T1000 (cell line): Measurements from ENCODE around the gene TOB1.

ENCODE experiments used
- DNase-seq: peaks from one replicate; lab custom pipeline; 2025; ENCODE audit warnings: mixed read lengths; lab: John Stamatoyannopoulos, UW

The TOB1 gene

GRCh38 chr17:50845240-50846147 is 20.7 kb downstream of the TOB1 start:
- peak; percentile 15 for DNase-seq

DNA sequence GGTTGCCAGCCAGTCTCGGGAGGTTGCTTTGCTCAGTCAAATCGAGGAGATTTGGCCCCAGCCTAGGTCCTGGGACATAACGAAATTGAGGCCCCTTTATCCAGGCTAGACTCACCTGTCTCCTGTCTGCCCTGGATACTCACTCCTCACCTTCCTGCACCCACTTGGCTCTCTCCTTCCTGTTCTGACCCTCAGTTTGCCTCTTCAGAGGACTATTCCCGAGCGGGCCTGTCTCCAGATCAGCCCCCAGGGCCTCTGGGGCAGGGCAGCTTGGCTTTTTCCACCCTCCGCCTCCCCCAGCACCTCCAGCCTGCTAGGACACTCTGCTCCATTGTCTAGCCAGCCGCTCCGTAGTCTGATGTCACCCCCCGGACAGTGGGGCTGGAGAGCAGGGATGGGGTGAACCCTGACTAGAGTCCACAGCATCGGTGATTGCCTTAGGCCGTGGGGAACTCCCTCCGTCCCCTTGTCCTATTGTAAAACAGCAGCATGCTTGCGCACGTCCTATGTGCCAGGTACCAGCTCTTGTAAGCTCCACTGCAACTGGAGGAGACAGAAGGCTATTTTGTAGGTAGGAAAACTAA is 21.9 kb downstream of the TOB1 start:
- no peak for DNase-seq

DNA sequence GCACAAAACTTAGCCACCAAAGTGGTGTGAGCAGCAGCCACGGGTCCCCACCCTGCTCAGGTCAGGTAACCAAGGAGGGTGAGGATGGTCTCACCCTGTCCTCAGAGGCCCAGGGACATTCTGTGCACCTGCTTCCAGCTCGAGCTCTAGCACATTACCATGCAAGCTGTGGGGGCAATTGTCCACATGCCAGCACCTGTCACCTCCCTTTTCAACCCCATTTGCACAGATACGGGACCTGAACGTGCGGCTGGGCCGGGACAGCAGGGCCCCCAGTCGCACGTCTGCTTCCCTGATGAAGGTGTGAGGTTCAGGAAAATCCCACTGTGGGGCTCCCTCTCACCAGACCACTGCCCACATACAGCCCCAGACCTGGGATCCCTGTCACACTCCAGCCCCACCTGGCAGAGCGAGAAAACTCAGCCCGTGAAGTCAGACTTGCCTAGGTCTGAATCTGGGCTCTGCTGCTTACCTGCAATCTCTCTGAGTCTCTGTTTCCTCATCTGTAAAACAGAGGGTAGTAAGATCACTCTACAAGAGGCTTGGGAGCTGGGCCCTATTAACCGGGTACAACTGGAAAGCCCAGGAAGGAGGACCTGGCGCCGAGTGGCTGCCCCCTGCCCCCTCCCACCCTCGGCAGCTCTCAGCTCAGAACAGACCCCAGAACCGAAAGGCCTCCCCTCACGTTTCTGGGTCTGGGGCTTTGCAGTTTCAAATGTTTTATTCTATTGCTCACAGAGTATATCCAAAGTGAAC is 22.8 kb downstream of the TOB1 start:
- no peak for DNase-seq

GRCh38 chr17:50842506-50843149 is 23.5 kb downstream of the TOB1 start:
- DNase-seq = no peak

DNA sequence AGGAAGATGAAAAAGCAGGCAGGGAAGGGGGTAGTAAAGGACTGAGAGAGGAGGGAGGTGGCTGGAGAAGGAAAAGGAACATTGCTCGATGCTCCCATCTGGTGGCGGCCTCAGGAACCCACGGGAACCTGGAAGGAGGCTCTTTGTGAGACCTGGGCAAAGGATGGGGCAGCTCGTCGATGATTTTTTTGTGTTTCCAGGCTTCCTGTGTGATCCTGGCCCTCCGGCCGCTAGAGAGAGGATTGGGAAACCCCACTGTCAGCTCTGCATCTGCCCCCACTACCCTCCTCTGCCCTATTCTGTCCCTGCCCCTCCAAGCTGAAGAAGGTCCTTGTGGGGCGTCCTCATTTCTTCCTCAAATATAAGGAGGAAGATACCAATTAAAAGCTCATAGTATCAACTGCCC is 24.2 kb downstream of the TOB1 start:
- DNase-seq = peak; percentile 51

DNA sequence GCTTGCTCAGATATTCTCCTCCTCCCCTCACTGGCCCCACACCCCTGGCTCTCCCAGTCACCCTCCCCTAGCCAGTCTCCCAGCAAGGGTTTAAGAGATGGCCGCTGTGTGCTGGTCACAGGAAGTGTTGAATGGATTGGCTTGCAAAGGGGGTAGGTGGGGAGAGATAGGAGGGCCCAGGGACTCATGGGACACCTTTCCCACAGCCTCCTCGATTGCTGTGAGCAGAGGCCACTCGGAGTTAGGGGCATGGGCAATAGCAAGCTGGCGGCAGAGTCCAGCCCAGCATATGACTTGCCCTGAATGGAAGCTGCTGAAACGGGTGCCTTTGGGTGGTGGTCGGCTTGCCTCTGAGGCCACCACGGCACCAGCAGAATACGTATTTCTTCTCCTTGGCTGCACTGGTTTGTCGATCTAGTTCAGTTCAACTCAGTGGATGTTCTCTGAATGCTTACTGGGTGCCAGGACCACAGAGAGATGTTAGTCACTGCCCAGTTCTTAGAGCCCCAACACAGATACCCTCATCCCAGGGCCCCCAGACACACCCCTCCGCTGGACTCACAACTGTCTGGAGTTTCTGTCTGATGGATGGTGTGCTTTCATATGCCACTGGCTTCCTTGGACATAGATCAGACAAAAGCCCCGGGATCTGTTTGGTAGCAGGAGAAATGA is 24.7 kb downstream of the TOB1 start:
- DNase-seq = no peak

GRCh38 chr17:50840311-50840851 is 25.8 kb downstream of the TOB1 start:
- DNase-seq = no peak

- no peak for DNase-seq
These were observed 26.4 kb downstream of the TOB1 start for GRCh38 chr17:50839591-50840310.

DNA sequence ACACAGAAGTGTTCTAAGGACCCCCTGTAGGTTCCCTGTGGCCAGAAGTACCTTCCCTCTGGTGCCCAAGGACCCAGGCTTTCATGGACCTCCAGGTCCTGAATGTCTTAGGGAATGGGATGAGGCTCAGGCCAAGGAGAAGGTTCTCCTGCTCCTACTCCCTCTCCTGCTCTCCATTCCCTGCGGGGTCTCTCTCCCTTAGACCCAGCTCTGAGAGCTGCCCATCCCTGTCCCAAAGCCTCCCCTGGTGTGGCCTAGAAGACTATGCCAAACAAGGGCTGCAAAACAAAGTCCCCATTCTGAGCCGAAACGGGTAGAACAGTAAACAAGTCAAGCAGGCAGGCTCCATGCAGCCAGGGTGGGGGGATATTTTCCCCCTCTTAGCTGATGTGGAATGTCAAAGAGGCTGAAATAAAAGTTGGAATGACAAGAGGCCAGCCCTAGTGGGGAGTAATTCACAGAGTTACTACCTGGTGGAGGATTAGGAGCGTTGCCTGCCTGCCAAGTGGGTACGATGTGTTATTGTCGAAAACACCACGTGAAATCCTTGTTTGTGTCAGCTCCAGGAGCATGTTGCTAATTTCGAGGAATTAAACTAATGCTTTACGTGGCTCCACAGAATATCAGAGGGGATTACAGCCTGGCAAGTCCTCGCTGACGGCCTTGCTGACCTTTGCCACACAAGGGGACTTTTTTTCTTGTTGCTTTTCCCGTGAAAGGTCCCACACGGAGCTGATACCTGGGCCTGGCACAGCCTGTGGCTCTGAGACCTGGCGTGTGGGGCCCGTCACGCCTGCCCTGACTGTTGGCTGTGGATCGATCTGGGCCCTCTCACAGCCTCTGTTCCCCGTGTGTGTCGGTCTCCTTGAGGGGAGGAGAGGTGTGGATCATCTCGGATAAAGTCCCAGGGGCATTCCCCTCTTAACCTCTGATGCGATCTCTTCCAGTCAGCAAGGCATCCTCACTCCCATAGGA is 27.9 kb downstream of the TOB1 start:
- no peak for DNase-seq

DNA sequence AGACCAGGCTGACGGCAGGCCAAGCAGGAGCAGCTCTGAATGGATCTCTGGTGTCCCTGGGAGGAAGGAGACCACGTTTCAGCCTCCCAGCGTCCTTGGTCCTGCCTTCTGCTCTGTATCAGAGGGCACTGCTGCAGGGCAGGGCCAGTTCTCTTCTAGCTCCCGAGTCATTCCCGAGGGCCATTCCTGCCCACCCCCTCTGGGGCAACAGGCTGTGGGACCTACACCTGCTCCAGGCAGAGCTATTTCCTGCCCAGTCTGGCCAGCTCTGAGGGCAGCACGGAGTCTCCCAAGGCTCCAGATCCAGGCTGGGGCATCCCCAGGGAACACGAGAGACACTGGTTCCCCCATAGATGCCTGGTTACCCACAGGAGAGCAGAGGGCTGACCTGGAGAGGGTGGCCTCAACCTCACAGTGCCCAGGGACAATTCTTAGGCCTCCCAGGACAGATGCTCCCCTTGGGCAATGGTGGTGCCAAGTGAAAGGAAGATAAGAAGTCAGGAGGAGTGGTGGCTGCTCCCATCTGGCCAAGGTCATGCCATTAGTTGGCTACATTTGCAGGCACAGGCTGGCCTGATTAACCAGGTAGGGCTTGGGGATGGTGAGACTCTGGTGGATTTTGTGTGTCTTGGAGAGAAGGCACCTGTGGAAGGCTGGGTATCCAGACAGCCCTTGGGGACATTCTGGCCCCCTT is 28.7 kb downstream of the TOB1 start:
- no peak for DNase-seq

GRCh38 chr17:50836826-50837225 is 29.3 kb downstream of the TOB1 start:
- DNase-seq = no peak

GRCh38 chr17:50835301-50836234 is 30.6 kb downstream of the TOB1 start, which contains the start of gene WFIKKN2:
Gene WFIKKN2 (plus strand): TSS chr17:50835586. CDS start chr17:50835938, 352 bp downstream.
- DNase-seq = no peak

DNA sequence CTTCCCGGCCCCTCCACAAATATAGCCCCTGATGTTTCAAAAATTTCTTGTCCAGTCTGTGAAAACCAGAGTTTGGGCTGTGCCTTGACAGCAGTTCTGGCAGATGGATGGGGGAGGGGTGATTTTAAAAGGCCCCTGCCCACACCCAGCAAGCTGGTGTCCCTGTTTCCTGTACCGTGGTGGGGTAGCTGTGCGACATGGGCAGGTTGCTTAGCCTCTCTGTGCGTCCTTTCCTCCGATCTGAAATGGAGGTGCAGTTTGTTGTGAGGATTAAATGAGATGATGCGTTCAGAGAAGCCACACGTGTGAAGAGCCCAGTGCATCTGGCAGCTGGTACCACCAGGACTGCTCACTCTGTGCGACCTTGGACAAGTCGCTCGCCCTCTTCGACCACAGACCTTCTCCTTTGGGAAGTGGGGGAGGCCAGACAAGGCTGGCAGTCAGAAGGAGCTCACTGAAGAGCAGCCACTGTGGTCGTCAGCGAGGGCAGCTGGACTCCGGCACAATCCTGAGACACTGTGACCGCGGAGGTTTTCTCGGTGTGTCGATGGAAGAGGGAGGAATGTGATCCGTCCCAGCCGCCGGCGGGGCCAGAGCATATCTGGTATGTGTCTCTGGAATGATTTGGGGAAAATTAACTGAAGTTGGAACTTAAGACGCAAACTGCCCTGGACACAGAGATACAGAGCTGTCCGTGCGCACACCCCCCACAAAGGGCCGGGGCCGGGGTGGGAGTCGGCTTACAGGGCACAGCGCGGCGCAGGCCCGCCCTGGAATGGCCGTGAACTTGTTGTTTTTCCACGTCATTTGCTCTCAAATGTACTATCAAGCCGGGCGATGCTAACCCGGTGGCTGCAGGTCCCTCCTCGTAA is 31.5 kb downstream of the TOB1 start:
- no peak for DNase-seq

GRCh38 chr17:50833510-50834428 is 32.4 kb downstream of the TOB1 start:
- DNase-seq = no peak

GRCh38 chr17:50832864-50833381 is 33.2 kb downstream of the TOB1 start:
- no peak for DNase-seq
